K562 (cell line): ENCODE data around the gene VRK3. TPM values are rescaled to one million over a fixed set of nuclear protein-coding genes. Genes with fewer than 3 reads are reported as not detected.

Source experiments
- ARID1B ChIP-seq: fragments of 450-650 bp; IDR thresholded peaks from 2 replicates; pipeline ENCODE4 v1.6.1; 2016; ENCODE audit warnings: antibody characterized with exemption, mild to moderate bottlenecking, inconsistent platforms
- ATF7 ChIP-seq: fragments of 450-650 bp; IDR thresholded peaks from 2 replicates; pipeline ENCODE4 v1.7.1; 2014; ENCODE audit warnings: mild to moderate bottlenecking, moderate library complexity
- BCL6 ChIP-seq: fragments of 250-450 bp; sonication (Bioruptor Pico); IDR thresholded peaks from 2 replicates; pipeline ENCODE4 v1.4.0; 2020
- EGR1 ChIP-seq: fragments of 450-650 bp; conservative IDR thresholded peaks from 2 replicates; pipeline ENCODE4 v1.6.1; 2017; ENCODE audit warnings: mild to moderate bottlenecking
- EP300 ChIP-seq: IDR thresholded peaks from 2 replicates; pipeline ENCODE4 v1.6.1; 2012; ENCODE audit warnings: low read length, improper control_type of control experiment
- HDAC1 ChIP-seq, 2 experiments: fragments of 450-650 bp; IDR thresholded peaks; 2 replicates each; pipeline ENCODE4 v1.6.1; 2016 to 2017; ENCODE audit warnings: inconsistent platforms in 1 of 2, mild to moderate bottlenecking in 1 of 2, moderate library complexity in 1 of 2
- HDAC2 ChIP-seq: fragments of 450-650 bp; IDR thresholded peaks from 2 replicates; pipeline ENCODE4 v1.6.1; 2016; ENCODE audit warnings: mild to moderate bottlenecking
- MAFF ChIP-seq: IDR thresholded peaks from 2 replicates; pipeline ENCODE4 v1.6.1; 2012; ENCODE audit warnings: low read length, improper control_type of control experiment
- MAFK ChIP-seq: IDR thresholded peaks from 2 replicates; pipeline ENCODE4 v1.6.1; 2011; ENCODE audit warnings: low read length, improper control_type of control experiment
- NFE2 ChIP-seq: IDR thresholded peaks from 2 replicates; pipeline ENCODE4 v1.6.1; 2014; ENCODE audit warnings: antibody characterized with exemption, low read depth
- OTX1 ChIP-seq: fragments of 450-650 bp; formaldehyde crosslinking; IDR thresholded peaks from 2 replicates; pipeline ENCODE4 v1.4.0; 2022; ENCODE audit warnings: mild to moderate bottlenecking
- PYGO2 ChIP-seq: fragments of 450-650 bp; IDR thresholded peaks from 2 replicates; pipeline ENCODE4 v1.6.1; 2016; ENCODE audit warnings: mild to moderate bottlenecking, missing genetic modification characterization, moderate library complexity, missing compliant biosample characterization
- SMARCA4 ChIP-seq: fragments of 450-650 bp; IDR thresholded peaks from 2 replicates; pipeline ENCODE4 v1.6.1; 2016
- SMARCE1 ChIP-seq: fragments of 450-650 bp; IDR thresholded peaks from 2 replicates; pipeline ENCODE4 v1.7.1; 2016; ENCODE audit warnings: mild to moderate bottlenecking
- STAT5A ChIP-seq: IDR thresholded peaks from 2 replicates; pipeline ENCODE4 v1.6.1; 2012; ENCODE audit warnings: low read length, inconsistent platforms, borderline replicate concordance
- ZNF121 ChIP-seq: sonication (generic); formaldehyde crosslinking; conservative IDR thresholded peaks from 2 replicates; pipeline ENCODE4 v1.8.0; 2022; ENCODE audit warnings: missing genetic modification reagents
- ZNF766 ChIP-seq: fragments of 200-800 bp; sonication (Bioruptor generic); conservative IDR thresholded peaks from 2 replicates; pipeline ENCODE4 v1.6.1; 2016; ENCODE audit warnings: missing genetic modification characterization, missing compliant biosample characterization
- polyA plus RNA-seq, 8 experiments: library from polyadenylated mRNA; depleted of rRNA in 4 of 8; stranded (reverse) in 5 of 8; unstranded in 3 of 8; fragments of >200 nt; fragmentation: Nextera tagmentation in 2 of 8; fragmentation: Illumina TruSeq in 1 of 8; extraction: Ambion mirVana in 2 of 8; extraction: Trizol in 1 of 8; gene quantifications; 2 replicates each; pipeline versions ENCODE4 v1.2.1 to v1.2.3, GENCODE V29; 2011 to 2014; ENCODE audit warnings: inconsistent platforms in 1 of 8, missing spikeins in 1 of 8
- total RNA-seq, 7 experiments: library from RNA; depleted of rRNA in 6 of 7; stranded (reverse); fragments of >200 nt in 6 of 7; fragmentation: Illumina TruSeq in 2 of 7; extraction: Trizol in 2 of 7; gene quantifications; 2 replicates each; pipeline versions ENCODE4 v1.2.1 to v1.2.3, GENCODE V29; 2011 to 2021; ENCODE audit warnings: low replicate concordance in 1 of 7
- TF ChIP-seq, protein P1 (sequence below): fragments of 200-800 bp; sonication (Bioruptor generic); IDR thresholded peaks from 2 replicates; pipeline ENCODE4 v1.6.1; 2016; ENCODE audit warnings: missing genetic modification characterization, missing compliant biosample characterization
- TF ChIP-seq, protein P2 (sequence below): fragments of 200-800 bp; sonication (Bioruptor generic); IDR thresholded peaks from 2 replicates; pipeline ENCODE4 v1.6.1; 2017; ENCODE audit warnings: missing genetic modification characterization, missing compliant biosample characterization
- TF ChIP-seq, protein P3 (sequence below): fragments of 250-450 bp; sonication (Bioruptor Pico); IDR thresholded peaks from 2 replicates; pipeline ENCODE4 v1.8.0; 2021; ENCODE audit warnings: mild to moderate bottlenecking, moderate library complexity
- TF ChIP-seq, protein P4 (sequence below): fragments of 200-800 bp; sonication (Bioruptor generic); IDR thresholded peaks from 2 replicates; pipeline ENCODE4 v1.6.1; 2017; ENCODE audit warnings: missing genetic modification characterization, missing compliant biosample characterization

The VRK3 gene
- total and polyA plus RNA-seq, 9 of the 15 experiments (the other 6 are each of a cell fraction or from before 2014, with no cell fraction given): 25.6 to 94.3 (median 42.9) TPM

DNA sequence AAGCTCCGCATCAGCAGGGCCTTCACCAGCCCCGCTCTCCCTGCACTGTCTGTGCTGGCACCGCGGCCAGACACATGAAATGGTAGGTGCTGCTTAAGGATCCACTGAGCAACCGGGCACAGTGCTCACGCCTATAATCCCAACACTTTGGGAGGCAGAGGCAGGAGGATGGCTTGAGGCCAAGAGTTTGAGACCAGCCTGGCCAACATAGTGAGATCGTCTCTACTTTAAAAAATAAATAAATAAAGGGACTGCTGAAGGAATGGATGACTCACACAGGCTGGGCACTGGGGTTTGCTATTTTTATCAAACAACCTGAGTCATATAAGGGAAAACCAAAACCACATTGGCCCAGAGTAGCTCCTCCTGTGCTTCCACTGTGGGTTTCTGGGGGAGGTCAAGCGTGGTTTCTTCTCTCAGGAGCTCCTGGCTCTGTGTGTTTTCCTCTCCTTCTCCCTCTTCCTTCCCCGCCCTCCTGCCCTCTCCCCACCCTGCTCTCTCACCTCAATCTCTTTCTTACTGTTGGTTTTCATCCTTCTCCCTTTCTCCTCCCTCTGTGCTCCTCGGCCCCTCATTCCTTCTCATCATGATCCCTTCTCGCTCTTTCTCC is 21.3 kb downstream of the VRK3 start (continued):
- TF ChIP-seq, protein P1, sequence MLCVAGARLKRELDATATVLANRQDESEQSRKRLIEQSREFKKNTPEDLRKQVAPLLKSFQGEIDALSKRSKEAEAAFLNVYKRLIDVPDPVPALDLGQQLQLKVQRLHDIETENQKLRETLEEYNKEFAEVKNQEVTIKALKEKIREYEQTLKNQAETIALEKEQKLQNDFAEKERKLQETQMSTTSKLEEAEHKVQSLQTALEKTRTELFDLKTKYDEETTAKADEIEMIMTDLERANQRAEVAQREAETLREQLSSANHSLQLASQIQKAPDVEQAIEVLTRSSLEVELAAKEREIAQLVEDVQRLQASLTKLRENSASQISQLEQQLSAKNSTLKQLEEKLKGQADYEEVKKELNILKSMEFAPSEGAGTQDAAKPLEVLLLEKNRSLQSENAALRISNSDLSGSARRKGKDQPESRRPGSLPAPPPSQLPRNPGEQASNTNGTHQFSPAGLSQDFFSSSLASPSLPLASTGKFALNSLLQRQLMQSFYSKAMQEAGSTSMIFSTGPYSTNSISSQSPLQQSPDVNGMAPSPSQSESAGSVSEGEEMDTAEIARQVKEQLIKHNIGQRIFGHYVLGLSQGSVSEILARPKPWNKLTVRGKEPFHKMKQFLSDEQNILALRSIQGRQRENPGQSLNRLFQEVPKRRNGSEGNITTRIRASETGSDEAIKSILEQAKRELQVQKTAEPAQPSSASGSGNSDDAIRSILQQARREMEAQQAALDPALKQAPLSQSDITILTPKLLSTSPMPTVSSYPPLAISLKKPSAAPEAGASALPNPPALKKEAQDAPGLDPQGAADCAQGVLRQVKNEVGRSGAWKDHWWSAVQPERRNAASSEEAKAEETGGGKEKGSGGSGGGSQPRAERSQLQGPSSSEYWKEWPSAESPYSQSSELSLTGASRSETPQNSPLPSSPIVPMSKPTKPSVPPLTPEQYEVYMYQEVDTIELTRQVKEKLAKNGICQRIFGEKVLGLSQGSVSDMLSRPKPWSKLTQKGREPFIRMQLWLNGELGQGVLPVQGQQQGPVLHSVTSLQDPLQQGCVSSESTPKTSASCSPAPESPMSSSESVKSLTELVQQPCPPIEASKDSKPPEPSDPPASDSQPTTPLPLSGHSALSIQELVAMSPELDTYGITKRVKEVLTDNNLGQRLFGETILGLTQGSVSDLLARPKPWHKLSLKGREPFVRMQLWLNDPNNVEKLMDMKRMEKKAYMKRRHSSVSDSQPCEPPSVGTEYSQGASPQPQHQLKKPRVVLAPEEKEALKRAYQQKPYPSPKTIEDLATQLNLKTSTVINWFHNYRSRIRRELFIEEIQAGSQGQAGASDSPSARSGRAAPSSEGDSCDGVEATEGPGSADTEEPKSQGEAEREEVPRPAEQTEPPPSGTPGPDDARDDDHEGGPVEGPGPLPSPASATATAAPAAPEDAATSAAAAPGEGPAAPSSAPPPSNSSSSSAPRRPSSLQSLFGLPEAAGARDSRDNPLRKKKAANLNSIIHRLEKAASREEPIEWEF: no peak
- TF ChIP-seq SMARCE1 (peak; percentile 87; the same call in 1 of the 2 replicates), ZNF121 (CRISPR knock-in tag) (peak; percentile 98), ARID1B (peak; percentile 68), ZNF766 (CRISPR knock-in tag) (peak; percentile 77; the same call in 1 of the 2 replicates), EGR1 (no peak), SMARCA4 (peak; percentile 70; the same call in 1 of the 2 replicates), ATF7 (0 out of 2 replicates have a peak, but pooled peaks have one; percentile 26), HDAC2 (no peak), NFE2 (peak; percentile 71), MAFK (peak; percentile 44; the same call in 1 of the 2 replicates), BCL6 (CRISPR knock-in tag) (no peak), PYGO2 (no peak), OTX1 (CRISPR knock-in tag) (0 out of 2 replicates have a peak, but pooled peaks have one; percentile 73), EP300 (peak; percentile 13; the same call in 1 of the 2 replicates), HDAC1 (IDR thresholded peaks at IDR 0.05) (peak in 1 of 2 experiments; percentile 39; a peak in 1 of 4 replicates), STAT5A (no peak), MAFF (peak; percentile 28; the same call in 1 of the 2 replicates)
- TF ChIP-seq, protein P2, sequence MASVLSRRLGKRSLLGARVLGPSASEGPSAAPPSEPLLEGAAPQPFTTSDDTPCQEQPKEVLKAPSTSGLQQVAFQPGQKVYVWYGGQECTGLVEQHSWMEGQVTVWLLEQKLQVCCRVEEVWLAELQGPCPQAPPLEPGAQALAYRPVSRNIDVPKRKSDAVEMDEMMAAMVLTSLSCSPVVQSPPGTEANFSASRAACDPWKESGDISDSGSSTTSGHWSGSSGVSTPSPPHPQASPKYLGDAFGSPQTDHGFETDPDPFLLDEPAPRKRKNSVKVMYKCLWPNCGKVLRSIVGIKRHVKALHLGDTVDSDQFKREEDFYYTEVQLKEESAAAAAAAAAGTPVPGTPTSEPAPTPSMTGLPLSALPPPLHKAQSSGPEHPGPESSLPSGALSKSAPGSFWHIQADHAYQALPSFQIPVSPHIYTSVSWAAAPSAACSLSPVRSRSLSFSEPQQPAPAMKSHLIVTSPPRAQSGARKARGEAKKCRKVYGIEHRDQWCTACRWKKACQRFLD (CRISPR knock-in tag): 0 out of 2 replicates have a peak, but pooled peaks have one; percentile 26
- TF ChIP-seq, protein P3, sequence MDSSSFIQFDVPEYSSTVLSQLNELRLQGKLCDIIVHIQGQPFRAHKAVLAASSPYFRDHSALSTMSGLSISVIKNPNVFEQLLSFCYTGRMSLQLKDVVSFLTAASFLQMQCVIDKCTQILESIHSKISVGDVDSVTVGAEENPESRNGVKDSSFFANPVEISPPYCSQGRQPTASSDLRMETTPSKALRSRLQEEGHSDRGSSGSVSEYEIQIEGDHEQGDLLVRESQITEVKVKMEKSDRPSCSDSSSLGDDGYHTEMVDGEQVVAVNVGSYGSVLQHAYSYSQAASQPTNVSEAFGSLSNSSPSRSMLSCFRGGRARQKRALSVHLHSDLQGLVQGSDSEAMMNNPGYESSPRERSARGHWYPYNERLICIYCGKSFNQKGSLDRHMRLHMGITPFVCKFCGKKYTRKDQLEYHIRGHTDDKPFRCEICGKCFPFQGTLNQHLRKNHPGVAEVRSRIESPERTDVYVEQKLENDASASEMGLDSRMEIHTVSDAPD: no peak
- TF ChIP-seq, protein P4, sequence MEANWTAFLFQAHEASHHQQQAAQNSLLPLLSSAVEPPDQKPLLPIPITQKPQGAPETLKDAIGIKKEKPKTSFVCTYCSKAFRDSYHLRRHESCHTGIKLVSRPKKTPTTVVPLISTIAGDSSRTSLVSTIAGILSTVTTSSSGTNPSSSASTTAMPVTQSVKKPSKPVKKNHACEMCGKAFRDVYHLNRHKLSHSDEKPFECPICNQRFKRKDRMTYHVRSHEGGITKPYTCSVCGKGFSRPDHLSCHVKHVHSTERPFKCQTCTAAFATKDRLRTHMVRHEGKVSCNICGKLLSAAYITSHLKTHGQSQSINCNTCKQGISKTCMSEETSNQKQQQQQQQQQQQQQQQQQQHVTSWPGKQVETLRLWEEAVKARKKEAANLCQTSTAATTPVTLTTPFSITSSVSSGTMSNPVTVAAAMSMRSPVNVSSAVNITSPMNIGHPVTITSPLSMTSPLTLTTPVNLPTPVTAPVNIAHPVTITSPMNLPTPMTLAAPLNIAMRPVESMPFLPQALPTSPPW (CRISPR knock-in tag): peak; percentile 50; the same call in 1 of the 2 replicates
